ENCODE measurements around the gene SOS1.

DNA sequence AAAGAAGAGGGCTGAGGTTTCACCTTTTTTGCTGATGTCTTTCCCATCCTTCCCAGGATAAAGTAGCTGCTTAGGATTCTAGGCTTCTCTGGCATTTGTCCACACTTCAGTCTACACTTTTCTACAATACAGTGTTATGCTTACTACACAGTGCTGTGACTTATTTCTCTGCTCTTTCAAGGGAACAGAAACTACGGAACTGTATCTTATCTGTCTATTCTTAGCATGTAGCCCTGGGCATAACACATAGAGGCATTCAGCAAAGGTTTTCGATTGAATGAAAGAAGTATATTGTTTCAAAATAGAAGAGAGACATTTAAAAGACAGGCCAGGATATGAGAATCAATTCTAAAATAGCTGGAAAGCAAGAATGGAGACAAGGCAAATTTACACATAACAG is 120.3 kb downstream of the SOS1 start:
- TF ChIP-seq, protein P1, sequence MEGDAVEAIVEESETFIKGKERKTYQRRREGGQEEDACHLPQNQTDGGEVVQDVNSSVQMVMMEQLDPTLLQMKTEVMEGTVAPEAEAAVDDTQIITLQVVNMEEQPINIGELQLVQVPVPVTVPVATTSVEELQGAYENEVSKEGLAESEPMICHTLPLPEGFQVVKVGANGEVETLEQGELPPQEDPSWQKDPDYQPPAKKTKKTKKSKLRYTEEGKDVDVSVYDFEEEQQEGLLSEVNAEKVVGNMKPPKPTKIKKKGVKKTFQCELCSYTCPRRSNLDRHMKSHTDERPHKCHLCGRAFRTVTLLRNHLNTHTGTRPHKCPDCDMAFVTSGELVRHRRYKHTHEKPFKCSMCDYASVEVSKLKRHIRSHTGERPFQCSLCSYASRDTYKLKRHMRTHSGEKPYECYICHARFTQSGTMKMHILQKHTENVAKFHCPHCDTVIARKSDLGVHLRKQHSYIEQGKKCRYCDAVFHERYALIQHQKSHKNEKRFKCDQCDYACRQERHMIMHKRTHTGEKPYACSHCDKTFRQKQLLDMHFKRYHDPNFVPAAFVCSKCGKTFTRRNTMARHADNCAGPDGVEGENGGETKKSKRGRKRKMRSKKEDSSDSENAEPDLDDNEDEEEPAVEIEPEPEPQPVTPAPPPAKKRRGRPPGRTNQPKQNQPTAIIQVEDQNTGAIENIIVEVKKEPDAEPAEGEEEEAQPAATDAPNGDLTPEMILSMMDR (IDR thresholded peaks at IDR 0.05; ENCODE audit: low read depth, low read length), result no peak
- TF ChIP-seq EZH2phosphoT487 (IDR thresholded peaks at IDR 0.05; ENCODE audit: low read depth), result no peak

Measured in OCI-LY3 (cell line).